ENCODE results near the gene EIF6. TPM values are rescaled to one million over a fixed set of nuclear protein-coding genes. Genes with fewer than 3 reads are reported as not detected.
"Not testable (repeated sequence)": the region's sequence is repeated elsewhere in the genome, so short reads cannot be mapped to it uniquely, and the experiment has no call there.

EIF6 gene
- total RNA-seq, 2 donors from 2014 or later = 40.1 to 59.7 TPM

- no peak for DNase-seq
- intact Hi-C loops (cut with DNase I) = loop anchor here in 1 of 2 donors (10.0 kb wide), 1 partner anchor 175 kb away; the partner anchor contains the start of gene TRPC4AP
- no peak for ATAC-seq
These were observed 14.3 kb downstream of the EIF6 start for GRCh38 chr20:35270021-35270902.

- ATAC-seq (peak; percentile 55 to 65), DNase-seq (peak; percentile 68)
- intact Hi-C loops (cut with DNase I) = loop anchor here in 1 of 2 donors (10.0 kb wide), 1 partner anchor 434 kb away; no protein-coding TSS in a partner anchor
These were observed 15.4 kb downstream of the EIF6 start for GRCh38 chr20:35269055-35269781.

- no peak for ATAC-seq
- no peak for DNase-seq
- intact Hi-C loops (cut with DNase I) = loop anchor here in 1 of 2 donors (10.0 kb wide), 1 partner anchor 432 kb away; no protein-coding TSS in a partner anchor
These were observed 17.5 kb downstream of the EIF6 start for GRCh38 chr20:35267092-35267491.

GRCh38 chr20:35264755-35265154 is 19.8 kb downstream of the EIF6 start:
- DNase-seq = no peak
- intact Hi-C loops (cut with DNase I) = loop anchor here in 1 of 2 donors (10.0 kb wide), 1 partner anchor 430 kb away; no protein-coding TSS in a partner anchor
- ATAC-seq = peak in 1 of 2 donors; percentile 48

GRCh38 chr20:35263532-35264341 is 20.8 kb downstream of the EIF6 start:
- peak in 1 of 2 donors; percentile 42 for ATAC-seq
- no peak for DNase-seq
- intact Hi-C loops (cut with DNase I) = loop anchor here in 1 of 2 donors (10.0 kb wide), 1 partner anchor 429 kb away; no protein-coding TSS in a partner anchor

GRCh38 chr20:35262731-35263531 is 21.6 kb downstream of the EIF6 start:
- DNase-seq = not testable (repeated sequence)
- ATAC-seq = peak; percentile 60 to 78
- intact Hi-C loops (cut with DNase I) = loop anchor here in 1 of 2 donors (10.0 kb wide), 1 partner anchor 428 kb away; no protein-coding TSS in a partner anchor

GRCh38 chr20:35262321-35262720 is 22.3 kb downstream of the EIF6 start:
- not testable (repeated sequence) for DNase-seq, ATAC-seq
- intact Hi-C loops (cut with DNase I) = loop anchor here in 1 of 2 donors (10.0 kb wide), 1 partner anchor 428 kb away; no protein-coding TSS in a partner anchor

GRCh38 chr20:35260426-35260825 is 24.1 kb downstream of the EIF6 start:
- no peak for ATAC-seq
- intact Hi-C loops (cut with DNase I) = loop anchor here in 1 of 2 donors (10.0 kb wide), 1 partner anchor 426 kb away; no protein-coding TSS in a partner anchor
- no peak for DNase-seq

- no peak for DNase-seq
- peak; percentile 34 to 55 for ATAC-seq
- intact Hi-C loops (cut with DNase I) = no loop called here
These were observed 27.2 kb downstream of the EIF6 start for GRCh38 chr20:35257175-35257909.

GRCh38 chr20:35254448-35254999 is 30.0 kb downstream of the EIF6 start:
- intact Hi-C loops (cut with DNase I) = no loop called here
- no peak for DNase-seq
- ATAC-seq = peak in 1 of 2 donors; percentile 27

GRCh38 chr20:35253010-35253409 is 31.6 kb downstream of the EIF6 start:
- no peak for DNase-seq
- intact Hi-C loops (cut with DNase I) = no loop called here
- no peak for ATAC-seq

GRCh38 chr20:35252598-35252997 is 32.0 kb downstream of the EIF6 start:
- ATAC-seq; DNase-seq; intact Hi-C loops (cut with DNase I): not testable (repeated sequence)

- ATAC-seq (no peak), DNase-seq (no peak)
- intact Hi-C loops (cut with DNase I) = no loop called here
These were observed 32.5 kb downstream of the EIF6 start for GRCh38 chr20:35252037-35252461.

- intact Hi-C loops (cut with DNase I) = no loop called here
- DNase-seq = no peak
- no peak for ATAC-seq
These were observed 33.0 kb downstream of the EIF6 start for GRCh38 chr20:35251613-35251940.

- intact Hi-C loops (cut with DNase I) = no loop called here
- DNase-seq (no peak), ATAC-seq (no peak)
These were observed 35.7 kb downstream of the EIF6 start for GRCh38 chr20:35248641-35249475.

- ATAC-seq (no peak), DNase-seq (no peak)
- intact Hi-C loops (cut with DNase I) = no loop called here
These were observed 37.8 kb downstream of the EIF6 start for GRCh38 chr20:35246723-35247122.
